ENCODE results near the gene ANKRD40CL. TPM values are rescaled to one million over a fixed set of nuclear protein-coding genes. Genes with fewer than 3 reads are reported as not detected.

ANKRD40CL gene
- total RNA-seq, 2 donors from 2014 or later = not detected

GRCh38 chr17:50754521-50754920 lies 12.8 kb downstream of the ANKRD40CL start:
- TF ChIP-seq, protein P1, sequence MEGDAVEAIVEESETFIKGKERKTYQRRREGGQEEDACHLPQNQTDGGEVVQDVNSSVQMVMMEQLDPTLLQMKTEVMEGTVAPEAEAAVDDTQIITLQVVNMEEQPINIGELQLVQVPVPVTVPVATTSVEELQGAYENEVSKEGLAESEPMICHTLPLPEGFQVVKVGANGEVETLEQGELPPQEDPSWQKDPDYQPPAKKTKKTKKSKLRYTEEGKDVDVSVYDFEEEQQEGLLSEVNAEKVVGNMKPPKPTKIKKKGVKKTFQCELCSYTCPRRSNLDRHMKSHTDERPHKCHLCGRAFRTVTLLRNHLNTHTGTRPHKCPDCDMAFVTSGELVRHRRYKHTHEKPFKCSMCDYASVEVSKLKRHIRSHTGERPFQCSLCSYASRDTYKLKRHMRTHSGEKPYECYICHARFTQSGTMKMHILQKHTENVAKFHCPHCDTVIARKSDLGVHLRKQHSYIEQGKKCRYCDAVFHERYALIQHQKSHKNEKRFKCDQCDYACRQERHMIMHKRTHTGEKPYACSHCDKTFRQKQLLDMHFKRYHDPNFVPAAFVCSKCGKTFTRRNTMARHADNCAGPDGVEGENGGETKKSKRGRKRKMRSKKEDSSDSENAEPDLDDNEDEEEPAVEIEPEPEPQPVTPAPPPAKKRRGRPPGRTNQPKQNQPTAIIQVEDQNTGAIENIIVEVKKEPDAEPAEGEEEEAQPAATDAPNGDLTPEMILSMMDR (IDR thresholded peaks at IDR 0.05) = no peak

GRCh38 chr17:50749245-50749644 lies 18.1 kb downstream of the ANKRD40CL start:
- TF ChIP-seq, protein P1 (IDR thresholded peaks at IDR 0.05) = no peak
- Histone ChIP-seq H3K4me1 (no peaks in the 10 kb centered on the region), H3K9me3 (no peaks in the 10 kb centered on the region), H3K4me3 (no peak overlapping the region), H3K27me3 (no peaks in the 10 kb centered on the region), H3K36me3 (peaks cover 97% of the 10 kb centered on the region), H3K27ac (no peak overlapping the region)
- DNase-seq (ENCODE audit: low spot score) = no peak

More at GRCh38 chr17:50754521-50754920, 12.8 kb downstream of the ANKRD40CL start:
- no peak for DNase-seq (ENCODE audit: low spot score)
- H3K4me1 ChIP-seq = no peaks in the 10 kb centered on the region
- peaks cover 47% of the 10 kb centered on the region for H3K36me3 ChIP-seq
- no peak overlapping the region for H3K4me3 ChIP-seq
- H3K27me3 ChIP-seq = no peaks in the 10 kb centered on the region
- no peak overlapping the region for H3K27ac ChIP-seq
- H3K9me3 ChIP-seq = no peaks in the 10 kb centered on the region

DNA sequence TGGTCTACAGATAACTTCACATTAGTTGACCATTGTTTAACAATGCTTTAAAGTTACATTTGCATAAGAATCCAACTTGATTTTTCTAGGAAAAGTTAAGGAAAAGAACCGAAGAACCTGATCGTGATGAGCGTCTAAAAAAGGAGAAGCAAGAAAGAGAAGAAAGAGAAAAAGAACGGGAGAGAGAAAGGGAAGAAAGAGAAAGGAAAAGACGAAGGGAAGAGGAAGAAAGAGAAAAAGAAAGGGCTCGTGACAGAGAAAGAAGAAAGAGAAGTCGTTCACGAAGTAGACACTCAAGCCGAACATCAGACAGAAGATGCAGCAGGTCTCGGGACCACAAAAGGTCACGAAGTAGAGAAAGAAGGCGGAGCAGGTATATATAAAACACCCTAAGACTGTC lies 21.7 kb downstream of the ANKRD40CL start:
- no peak for DNase-seq (ENCODE audit: low spot score)
- no peak overlapping the region for H3K4me3 ChIP-seq
- H3K36me3 ChIP-seq = peaks cover 97% of the 10 kb centered on the region
- H3K9me3 ChIP-seq = no peaks in the 10 kb centered on the region
- H3K27ac ChIP-seq = no peak overlapping the region
- no peaks in the 10 kb centered on the region for H3K4me1 ChIP-seq
- no peaks in the 10 kb centered on the region for H3K27me3 ChIP-seq
- TF ChIP-seq, protein P1 (IDR thresholded peaks at IDR 0.05) = no peak

DNA sequence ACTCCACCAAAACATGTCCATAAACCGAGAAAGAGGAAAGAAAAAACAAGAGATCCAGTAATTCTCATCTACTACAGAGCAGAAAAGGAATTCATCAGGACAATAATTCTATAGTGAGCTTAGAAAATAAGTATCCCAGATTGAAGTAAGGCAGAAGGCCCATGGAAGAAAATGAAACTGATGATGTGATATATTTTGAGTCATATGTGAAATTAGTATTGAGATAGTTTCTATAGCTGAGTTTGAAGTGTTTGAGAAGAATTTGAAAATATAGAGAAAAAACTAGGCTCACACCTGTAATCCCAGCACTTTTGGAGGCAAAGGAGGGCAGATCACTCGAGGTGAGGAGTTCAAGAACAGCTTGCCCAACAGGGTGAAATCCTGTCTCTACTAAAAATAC lies 28.2 kb downstream of the ANKRD40CL start:
- H3K27ac ChIP-seq = no peak overlapping the region
- DNase-seq (ENCODE audit: low spot score) = no peak
- no peaks in the 10 kb centered on the region for H3K27me3 ChIP-seq
- H3K9me3 ChIP-seq = no peaks in the 10 kb centered on the region
- H3K4me3 ChIP-seq = no peak overlapping the region
- peaks cover 55% of the 10 kb centered on the region for H3K36me3 ChIP-seq
- TF ChIP-seq, protein P1 (IDR thresholded peaks at IDR 0.05) = no peak
- H3K4me1 ChIP-seq = peaks cover 0 to 15% of the 10 kb centered on the region in 2 donors

GRCh38 chr17:50737118-50737698 lies 30.1 kb downstream of the ANKRD40CL start:
- Histone ChIP-seq H3K4me1 (peaks cover 0 to 18% of the 10 kb centered on the region in 2 donors), H3K36me3 (peaks cover 36% of the 10 kb centered on the region)
- DNase-seq (ENCODE audit: low spot score) = no peak

More at GRCh38 chr17:50737118-50737698, 30.1 kb downstream of the ANKRD40CL start:
- TF ChIP-seq, protein P1 (IDR thresholded peaks at IDR 0.05) = no peak
- H3K27me3 ChIP-seq = no peaks in the 10 kb centered on the region
- no peak overlapping the region for H3K27ac ChIP-seq
- H3K4me3 ChIP-seq = no peak overlapping the region
- no peaks in the 10 kb centered on the region for H3K9me3 ChIP-seq

Data from right atrium auricular region (tissue), 2 donors.